Prostate gland (tissue), 2 donors: ENCODE results near the gene KDM4B.

ENCODE experiments used
- POLR2A ChIP-seq: fragments of 450-650 bp; IDR thresholded peaks from one replicate; pipeline ENCODE4 v1.6.1; 2016; ENCODE audit warnings: antibody characterized with exemption, mild to moderate bottlenecking
- TF ChIP-seq, protein P1 (sequence below), 4 experiments: fragments of 200-600 bp in 2 of 4; fragments of 450-650 bp in 2 of 4; sonication (generic) in 2 of 4; IDR thresholded peaks; 1 replicate in 3 of 4; 2 replicates in 1 of 4; pipeline ENCODE4 v1.5.1; 2016 to 2019; ENCODE audit warnings: antibody characterized with exemption in 4 of 4, mild to moderate bottlenecking in 2 of 4, moderate library complexity in 2 of 4

DNA sequence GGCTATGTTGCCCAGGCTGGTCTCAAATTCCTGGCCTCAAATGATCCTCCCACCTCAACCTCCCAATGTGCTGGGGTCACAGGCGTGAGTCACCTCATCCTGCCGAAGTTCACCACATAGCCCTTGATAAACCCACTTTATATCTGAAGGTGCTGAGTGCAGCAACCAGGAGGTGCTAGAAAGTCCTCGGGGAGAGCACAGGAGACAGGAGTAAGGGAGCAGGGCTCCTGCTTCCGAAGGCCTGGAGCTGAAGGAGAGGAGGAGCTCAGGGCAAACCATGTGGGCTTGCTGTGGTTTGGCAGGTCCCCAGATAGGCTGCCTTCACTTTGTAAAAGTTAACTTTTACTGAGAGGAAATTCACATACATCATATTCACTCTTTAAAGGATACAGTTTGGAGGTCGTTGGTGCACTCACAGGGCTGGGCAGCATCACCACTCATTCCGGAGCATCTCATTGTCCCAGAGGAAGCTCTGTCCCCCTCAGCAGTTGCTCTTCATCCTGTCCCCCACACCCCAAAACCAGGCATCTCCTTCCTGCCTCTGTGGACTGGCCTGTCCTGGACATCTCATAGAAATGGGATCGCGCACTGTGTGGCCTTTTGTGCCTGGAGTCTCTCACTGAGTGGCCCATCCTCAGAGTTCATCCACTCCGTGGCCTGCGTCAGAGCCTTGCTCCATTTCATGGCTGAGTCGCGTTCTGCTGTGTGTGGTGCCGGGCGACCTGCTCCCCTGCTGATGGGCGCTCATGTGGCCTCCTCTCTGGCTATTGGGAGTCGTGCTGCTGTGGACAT, 49.5 kb downstream of the KDM4B start:
- TF ChIP-seq, protein P1, sequence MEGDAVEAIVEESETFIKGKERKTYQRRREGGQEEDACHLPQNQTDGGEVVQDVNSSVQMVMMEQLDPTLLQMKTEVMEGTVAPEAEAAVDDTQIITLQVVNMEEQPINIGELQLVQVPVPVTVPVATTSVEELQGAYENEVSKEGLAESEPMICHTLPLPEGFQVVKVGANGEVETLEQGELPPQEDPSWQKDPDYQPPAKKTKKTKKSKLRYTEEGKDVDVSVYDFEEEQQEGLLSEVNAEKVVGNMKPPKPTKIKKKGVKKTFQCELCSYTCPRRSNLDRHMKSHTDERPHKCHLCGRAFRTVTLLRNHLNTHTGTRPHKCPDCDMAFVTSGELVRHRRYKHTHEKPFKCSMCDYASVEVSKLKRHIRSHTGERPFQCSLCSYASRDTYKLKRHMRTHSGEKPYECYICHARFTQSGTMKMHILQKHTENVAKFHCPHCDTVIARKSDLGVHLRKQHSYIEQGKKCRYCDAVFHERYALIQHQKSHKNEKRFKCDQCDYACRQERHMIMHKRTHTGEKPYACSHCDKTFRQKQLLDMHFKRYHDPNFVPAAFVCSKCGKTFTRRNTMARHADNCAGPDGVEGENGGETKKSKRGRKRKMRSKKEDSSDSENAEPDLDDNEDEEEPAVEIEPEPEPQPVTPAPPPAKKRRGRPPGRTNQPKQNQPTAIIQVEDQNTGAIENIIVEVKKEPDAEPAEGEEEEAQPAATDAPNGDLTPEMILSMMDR (IDR thresholded peaks at IDR 0.05) = no peak
- no peak for TF ChIP-seq POLR2A
